ENCODE results near the gene BCDIN3D. TPM values are rescaled to one million over a fixed set of nuclear protein-coding genes. Genes with fewer than 3 reads are reported as not detected.
"Not testable (repeated sequence)": the region's sequence is repeated elsewhere in the genome, so short reads cannot be mapped to it uniquely, and the experiment has no call there.

BCDIN3D gene
- total RNA-seq, 1 experiment from 2014 or later = 5.3 TPM

- Histone ChIP-seq H3K27ac (no peak overlapping the region), H3K4me3 (no peak overlapping the region), H3K27me3 (peaks cover 16% of the 10 kb centered on the region; the same call in 1 of the 2 replicates), H3K4me1 (no peaks in the 10 kb centered on the region), H3K9me3 (replicated peaks) (no peaks in the 10 kb centered on the region), H3K36me3 (no peaks in the 10 kb centered on the region)
- no peak for DNase-seq
Observed at GRCh38 chr12:49882248-49882850, 39.4 kb upstream of the BCDIN3D start.

DNA sequence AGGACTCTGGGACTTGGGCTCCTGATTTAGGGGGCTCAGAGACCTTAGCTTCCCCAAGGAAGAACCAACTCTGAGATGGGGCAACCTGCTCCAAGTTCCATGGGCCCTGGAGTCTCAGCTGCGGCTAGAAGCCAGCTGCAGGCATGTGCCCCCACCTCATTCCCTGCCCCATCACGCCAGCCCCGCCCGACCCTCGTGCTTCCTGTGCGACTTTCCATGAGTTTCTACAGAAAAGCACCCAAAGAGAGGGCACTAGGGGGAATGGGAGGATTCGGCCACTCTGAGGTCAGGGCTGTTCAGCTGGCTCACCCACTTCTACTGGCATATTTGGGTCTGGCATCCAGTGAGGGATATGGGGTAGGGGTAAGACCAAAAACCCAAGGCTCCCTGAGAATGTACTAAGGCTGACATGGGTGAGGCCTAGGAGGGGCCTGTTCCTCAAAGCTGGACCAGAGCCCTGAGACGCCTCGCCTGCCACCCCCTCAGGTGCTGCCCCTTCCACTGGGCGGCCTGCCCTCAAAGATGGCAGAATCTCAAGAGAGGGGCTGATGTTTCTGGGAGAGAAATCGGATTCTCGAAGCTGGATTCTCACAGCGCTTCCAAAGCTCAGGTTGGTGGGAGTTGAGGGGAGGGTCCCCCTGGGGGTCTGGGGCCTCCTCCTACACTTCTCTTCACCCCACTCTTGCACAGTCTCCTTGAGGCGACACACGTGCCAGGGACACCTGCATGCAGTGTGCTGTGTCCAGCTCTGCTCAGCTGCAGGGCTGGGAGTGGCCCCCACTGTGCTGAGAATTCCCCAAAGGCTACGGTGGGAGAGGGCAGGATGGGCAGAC, 38.7 kb upstream of the BCDIN3D start:
- H3K27ac ChIP-seq = no peak overlapping the region
- no peak for DNase-seq
- H3K4me1 ChIP-seq = no peaks in the 10 kb centered on the region
- H3K9me3 ChIP-seq (replicated peaks) = no peaks in the 10 kb centered on the region
- no peaks in the 10 kb centered on the region for H3K36me3 ChIP-seq
- peaks cover 11% of the 10 kb centered on the region; the same call in 1 of the 2 replicates for H3K27me3 ChIP-seq
- no peak overlapping the region for H3K4me3 ChIP-seq

DNA sequence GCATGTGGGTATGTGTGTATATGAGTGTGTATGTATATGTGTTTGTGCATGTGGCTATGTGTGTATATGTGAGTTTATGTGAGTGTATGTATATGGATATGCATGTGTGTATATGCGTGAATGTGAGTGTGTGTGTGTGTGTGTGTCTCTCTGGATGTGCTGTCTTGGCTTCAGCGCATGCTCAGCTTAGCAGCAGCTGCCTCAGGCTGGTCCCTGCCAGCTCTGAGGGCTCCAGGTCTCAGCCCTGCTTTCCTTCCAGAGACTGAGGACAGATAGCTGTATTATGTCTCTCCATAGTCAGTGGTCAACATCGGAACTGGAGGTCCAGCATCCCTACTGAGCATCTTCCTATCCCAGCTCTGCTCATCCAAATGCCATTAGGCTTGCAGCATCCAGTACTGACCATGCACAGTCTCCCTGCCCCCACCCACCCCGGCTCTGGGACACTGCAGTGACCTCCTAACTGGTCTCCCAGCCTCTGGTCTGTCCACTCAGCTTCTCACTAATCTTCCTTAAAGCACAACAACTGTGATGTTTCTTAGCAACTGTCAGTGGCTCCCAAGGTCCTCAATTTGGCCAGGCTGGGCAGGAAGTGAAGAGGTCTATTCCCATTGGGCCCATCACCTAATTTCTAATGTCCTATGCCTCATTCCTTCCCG, 38.0 kb upstream of the BCDIN3D start:
- H3K9me3 ChIP-seq (replicated peaks) = no peaks in the 10 kb centered on the region
- no peaks in the 10 kb centered on the region for H3K36me3 ChIP-seq
- peaks cover 8% of the 10 kb centered on the region; the same call in 1 of the 2 replicates for H3K27me3 ChIP-seq
- no peak overlapping the region for H3K27ac ChIP-seq
- no peak for DNase-seq
- H3K4me3 ChIP-seq = no peak overlapping the region
- no peaks in the 10 kb centered on the region for H3K4me1 ChIP-seq

GRCh38 chr12:49879065-49879464, 36.2 kb upstream of the BCDIN3D start:
- not testable (repeated sequence) for H3K9me3 ChIP-seq (replicated peaks); DNase-seq; H3K4me3 ChIP-seq; H3K27ac ChIP-seq; H3K36me3 ChIP-seq; H3K4me1 ChIP-seq; H3K27me3 ChIP-seq

- Histone ChIP-seq H3K9me3 (replicated peaks) (no peaks in the 10 kb centered on the region), H3K4me1 (peaks cover 10% of the 10 kb centered on the region), H3K27me3 (0 out of 2 replicates have a peak, but pooled peaks cover 3% of the 10 kb centered on the region), H3K27ac (no peak overlapping the region), H3K4me3 (no peak overlapping the region), H3K36me3 (no peaks in the 10 kb centered on the region)
- no peak for DNase-seq
Observed at GRCh38 chr12:49878021-49878420, 35.1 kb upstream of the BCDIN3D start.

DNA sequence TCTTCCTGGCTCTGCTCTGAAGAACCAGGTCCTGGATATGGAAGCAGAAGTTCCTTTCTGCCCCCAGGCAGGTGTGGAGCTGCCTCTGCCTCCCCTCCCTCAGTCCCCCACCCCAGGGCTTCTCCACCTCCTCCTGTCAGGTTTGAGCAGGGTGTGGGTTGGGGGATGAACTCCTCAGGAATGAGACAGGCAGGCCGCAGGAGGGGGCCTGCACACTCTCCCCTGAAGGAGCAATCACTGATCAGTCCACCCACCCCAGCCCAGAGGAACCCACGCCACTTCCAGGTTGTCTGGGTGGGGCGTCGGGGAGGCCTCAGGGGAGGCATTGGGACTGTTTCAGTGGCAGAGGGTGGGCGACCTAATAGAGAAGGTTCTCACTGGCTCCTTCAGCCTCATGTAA, 34.2 kb upstream of the BCDIN3D start:
- H3K4me3 ChIP-seq = no peak overlapping the region
- H3K4me1 ChIP-seq = peaks cover 19% of the 10 kb centered on the region
- H3K9me3 ChIP-seq (replicated peaks) = no peaks in the 10 kb centered on the region
- H3K36me3 ChIP-seq = no peaks in the 10 kb centered on the region
- 0 out of 2 replicates have a peak, but pooled peaks cover 1% of the 10 kb centered on the region for H3K27me3 ChIP-seq
- DNase-seq = no peak
- no peak overlapping the region for H3K27ac ChIP-seq

- no peak for DNase-seq
- H3K27me3 ChIP-seq = no peaks in the 10 kb centered on the region
- H3K36me3 ChIP-seq = no peaks in the 10 kb centered on the region
Observed at GRCh38 chr12:49876070-49876469, 33.2 kb upstream of the BCDIN3D start.

GRCh38 chr12:49875115-49875720, 32.3 kb upstream of the BCDIN3D start:
- Histone ChIP-seq H3K9me3 (replicated peaks) (no peaks in the 10 kb centered on the region), H3K36me3 (no peaks in the 10 kb centered on the region), H3K27me3 (no peaks in the 10 kb centered on the region), H3K4me1 (peaks cover 36% of the 10 kb centered on the region), H3K27ac (no peak overlapping the region), H3K4me3 (no peak overlapping the region)
- no peak for DNase-seq

More at GRCh38 chr12:49876070-49876469, 33.2 kb upstream of the BCDIN3D start:
- Histone ChIP-seq H3K27ac (no peak overlapping the region), H3K9me3 (replicated peaks) (no peaks in the 10 kb centered on the region), H3K4me1 (peaks cover 27% of the 10 kb centered on the region), H3K4me3 (no peak overlapping the region)

GRCh38 chr12:49874142-49874897, 31.4 kb upstream of the BCDIN3D start:
- Histone ChIP-seq H3K27ac (no peak overlapping the region), H3K4me1 (peaks cover 43% of the 10 kb centered on the region), H3K36me3 (no peaks in the 10 kb centered on the region), H3K27me3 (no peaks in the 10 kb centered on the region), H3K4me3 (no peak overlapping the region), H3K9me3 (replicated peaks) (no peaks in the 10 kb centered on the region)
- peak in 1 of 2 experiments; percentile 1 for DNase-seq

DNA sequence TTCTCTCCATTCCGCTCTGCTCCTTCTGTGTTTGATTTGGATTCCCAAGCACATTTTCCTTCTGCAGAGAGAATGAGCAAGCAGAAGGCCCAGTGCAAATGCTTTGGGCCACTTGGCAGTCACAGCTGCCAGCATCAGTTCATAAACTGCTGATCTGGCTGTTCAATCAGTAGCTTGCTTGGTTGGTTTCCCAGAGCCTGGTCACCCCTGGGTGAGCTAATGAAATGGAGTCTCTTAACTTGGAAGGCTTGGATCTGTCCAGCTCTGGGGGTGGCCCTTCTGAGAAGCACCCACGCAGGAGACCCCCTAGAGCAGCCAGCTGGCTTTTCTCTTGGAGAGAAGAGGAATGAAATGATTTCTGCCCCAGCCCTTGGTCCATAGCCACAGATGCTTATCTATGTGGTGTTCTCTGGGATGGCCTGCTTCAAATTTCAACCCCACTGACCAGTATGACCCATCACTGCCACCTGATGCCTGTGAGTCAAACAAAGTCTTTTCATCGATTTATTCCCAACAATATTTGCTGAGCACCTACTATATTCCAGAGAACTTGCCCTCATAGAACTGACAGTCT, 30.5 kb upstream of the BCDIN3D start:
- H3K4me3 ChIP-seq = no peak overlapping the region
- peaks cover 48% of the 10 kb centered on the region for H3K4me1 ChIP-seq
- H3K27ac ChIP-seq = no peak overlapping the region
- no peaks in the 10 kb centered on the region for H3K27me3 ChIP-seq
- no peaks in the 10 kb centered on the region for H3K9me3 ChIP-seq (replicated peaks)
- H3K36me3 ChIP-seq = no peaks in the 10 kb centered on the region
- DNase-seq = peak in 1 of 2 experiments; percentile 39

DNA sequence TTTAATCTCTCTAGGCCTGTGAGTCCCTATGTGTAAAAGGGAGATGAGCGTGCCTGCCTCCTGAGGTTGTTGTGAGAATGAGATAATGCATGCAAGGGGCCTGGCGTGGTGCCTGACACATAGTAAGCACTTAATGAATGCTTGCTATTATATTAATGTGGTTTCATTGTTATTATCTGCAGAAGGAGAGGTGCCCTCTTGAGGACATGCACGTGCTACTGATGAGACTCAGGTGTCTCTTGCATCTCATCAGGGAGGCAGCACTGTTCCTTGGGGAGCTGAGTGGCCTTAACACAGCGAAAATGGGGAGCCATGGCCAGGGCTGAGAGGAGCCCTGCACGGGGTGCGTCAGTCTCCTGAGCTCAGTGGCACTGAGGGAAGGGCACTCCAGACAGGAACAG, 29.9 kb upstream of the BCDIN3D start:
- Histone ChIP-seq H3K36me3 (no peaks in the 10 kb centered on the region), H3K4me1 (peaks cover 54% of the 10 kb centered on the region), H3K9me3 (replicated peaks) (no peaks in the 10 kb centered on the region), H3K27ac (no peak overlapping the region), H3K4me3 (no peak overlapping the region), H3K27me3 (no peaks in the 10 kb centered on the region)
- peak in 1 of 2 experiments; percentile 26 for DNase-seq

GRCh38 chr12:49872381-49872780, 29.5 kb upstream of the BCDIN3D start:
- Histone ChIP-seq H3K4me1 (peaks cover 58% of the 10 kb centered on the region), H3K9me3 (replicated peaks) (no peaks in the 10 kb centered on the region), H3K27me3 (no peaks in the 10 kb centered on the region), H3K27ac (no peak overlapping the region), H3K4me3 (no peak overlapping the region), H3K36me3 (no peaks in the 10 kb centered on the region)
- DNase-seq = no peak

- H3K4me3 ChIP-seq; H3K9me3 ChIP-seq (replicated peaks); H3K36me3 ChIP-seq; H3K27me3 ChIP-seq; H3K27ac ChIP-seq: not testable (repeated sequence)
- peaks cover 64% of the 10 kb centered on the region for H3K4me1 ChIP-seq
- peak; percentile 60 to 67 for DNase-seq
Observed at GRCh38 chr12:49871811-49872251, 28.9 kb upstream of the BCDIN3D start.

GRCh38 chr12:49871263-49871561, 28.3 kb upstream of the BCDIN3D start:
- Histone ChIP-seq H3K27ac (no peak overlapping the region), H3K9me3 (replicated peaks) (no peaks in the 10 kb centered on the region), H3K4me3 (no peak overlapping the region), H3K36me3 (no peaks in the 10 kb centered on the region), H3K27me3 (no peaks in the 10 kb centered on the region), H3K4me1 (peaks cover 66% of the 10 kb centered on the region)
- no peak for DNase-seq

Measured in SJCRH30 (cell line).